WTC11 (cell line): Measurements from ENCODE around the gene ZFPL1. TPM values are rescaled to one million over a fixed set of nuclear protein-coding genes. Genes with fewer than 3 reads are reported as not detected.

Source experiments
- ATAC-seq: fragments of 200-7000 bp; cut with Tn5 transposase; 2 replicates; pipeline ENCODE4 v1.10.0; 2021; ENCODE audit warnings: mild to moderate bottlenecking, moderate library complexity
- CTCF ChIA-PET: fragments of 300-600 bp; sonication (Branson Sonifier 250); formaldehyde crosslinking; loops from one replicate; lab custom pipeline; 2021; ENCODE audit warnings: antibody characterized with exemption; lab: Charles Lee
- POLR2A ChIA-PET: fragments of 350-600 bp; sonication (Branson Sonifier 250); formaldehyde crosslinking; loops from one replicate; lab custom pipeline; 2021; ENCODE audit warnings: antibody characterized with exemption; lab: Charles Lee
- DNase-seq: peaks from one replicate; pipeline ENCODE4 v3.0.0; 2021; ENCODE audit warnings: low spot score
- H3K27ac Mint-ChIP-seq: 2 replicates; pipeline ENCODE4 v1.8.0; 2021; ENCODE audit warnings: mixed read lengths
- H3K27me3 Mint-ChIP-seq: 2 replicates; pipeline ENCODE4 v1.8.0; 2021; ENCODE audit warnings: low read depth, mild to moderate bottlenecking, moderate library complexity, mixed read lengths
- H3K36me3 Mint-ChIP-seq: 2 replicates; pipeline ENCODE4 v1.8.0; 2021; ENCODE audit warnings: mixed read lengths
- H3K4me1 Mint-ChIP-seq: 2 replicates; pipeline ENCODE4 v1.8.0; 2022; ENCODE audit warnings: mixed read lengths
- H3K4me3 Mint-ChIP-seq: 2 replicates; pipeline ENCODE4 v1.8.0; 2021; ENCODE audit warnings: mild to moderate bottlenecking, moderate library complexity, mixed read lengths
- H3K9me3 Mint-ChIP-seq: 2 replicates; pipeline ENCODE4 v1.8.0; 2021; ENCODE audit warnings: mixed read lengths
- CREB1 ChIP-seq: sonication (generic); formaldehyde crosslinking; IDR thresholded peaks from 2 replicates; pipeline ENCODE4 v1.8.0; 2023; ENCODE audit warnings: mild to moderate bottlenecking, missing genetic modification reagents
- CREM ChIP-seq: sonication (generic); formaldehyde crosslinking; IDR thresholded peaks from 2 replicates; pipeline ENCODE4 v1.8.1; 2022; ENCODE audit warnings: mild to moderate bottlenecking, missing genetic modification reagents, moderate library complexity
- ELF4 ChIP-seq: sonication (generic); formaldehyde crosslinking; IDR thresholded peaks from 2 replicates; pipeline ENCODE4 v1.8.1; 2022; ENCODE audit warnings: low read depth, mild to moderate bottlenecking, moderate library complexity, missing genetic modification reagents
- ESRRA ChIP-seq: sonication (generic); formaldehyde crosslinking; IDR thresholded peaks from 2 replicates; pipeline ENCODE4 v1.8.1; 2022; ENCODE audit warnings: mild to moderate bottlenecking, missing genetic modification reagents, borderline replicate concordance
- FOXJ3 ChIP-seq: sonication (generic); formaldehyde crosslinking; IDR thresholded peaks from 2 replicates; pipeline ENCODE4 v1.9.0; 2021; ENCODE audit warnings: missing genetic modification reagents, mild to moderate bottlenecking, borderline replicate concordance
- FOXP1 ChIP-seq: sonication (generic); formaldehyde crosslinking; IDR thresholded peaks from 2 replicates; pipeline ENCODE4 v1.8.0; 2022; ENCODE audit warnings: missing genetic modification reagents, mild to moderate bottlenecking, moderate library complexity, borderline replicate concordance
- GABPB1 ChIP-seq: sonication (generic); formaldehyde crosslinking; IDR thresholded peaks from 2 replicates; pipeline ENCODE4 v1.8.1; 2023; ENCODE audit warnings: mild to moderate bottlenecking, missing genetic modification reagents
- JUN ChIP-seq: sonication (generic); formaldehyde crosslinking; IDR thresholded peaks from 2 replicates; pipeline ENCODE4 v1.8.0; 2023; ENCODE audit warnings: mild to moderate bottlenecking, missing genetic modification reagents
- KAT7 ChIP-seq: sonication (generic); formaldehyde crosslinking; IDR thresholded peaks from 2 replicates; pipeline ENCODE4 v1.8.1; 2023; ENCODE audit warnings: missing genetic modification reagents, mild to moderate bottlenecking, borderline replicate concordance
- MYBL2 ChIP-seq: sonication (generic); formaldehyde crosslinking; IDR thresholded peaks from 2 replicates; pipeline ENCODE4 v1.8.1; 2023; ENCODE audit warnings: mild to moderate bottlenecking, moderate library complexity, missing genetic modification reagents
- NR3C1 ChIP-seq: sonication (generic); formaldehyde crosslinking; conservative IDR thresholded peaks from 2 replicates; pipeline ENCODE4 v1.8.1; 2023; ENCODE audit warnings: low read depth, mild to moderate bottlenecking, missing genetic modification reagents
- SMAD4 ChIP-seq: sonication (generic); formaldehyde crosslinking; IDR thresholded peaks from 2 replicates; pipeline ENCODE4 v1.8.0; 2022; ENCODE audit warnings: mild to moderate bottlenecking, missing genetic modification reagents
- SP1 ChIP-seq: sonication (generic); formaldehyde crosslinking; conservative IDR thresholded peaks from 2 replicates; pipeline ENCODE4 v1.8.1; 2022; ENCODE audit warnings: missing genetic modification reagents
- TP53 ChIP-seq: sonication (generic); formaldehyde crosslinking; IDR thresholded peaks from 2 replicates; pipeline ENCODE4 v1.8.1; 2023; ENCODE audit warnings: mild to moderate bottlenecking, missing genetic modification reagents
- ZNF219 ChIP-seq: sonication (generic); formaldehyde crosslinking; IDR thresholded peaks from 2 replicates; pipeline ENCODE4 v1.8.0; 2023; ENCODE audit warnings: missing genetic modification reagents, mild to moderate bottlenecking, borderline replicate concordance
- ZNF263 ChIP-seq: sonication (generic); formaldehyde crosslinking; IDR thresholded peaks from 2 replicates; pipeline ENCODE4 v1.8.1; 2022; ENCODE audit warnings: low read depth, mild to moderate bottlenecking, moderate library complexity, missing genetic modification reagents
- total RNA-seq: library from RNA; stranded (reverse); gene quantifications from 3 replicates; pipeline ENCODE4 v1.2.3, GENCODE V29; 2021
- TF ChIP-seq, protein P1 (sequence below): sonication (generic); formaldehyde crosslinking; IDR thresholded peaks from 2 replicates; pipeline ENCODE4 v1.8.0; 2022; ENCODE audit warnings: mild to moderate bottlenecking, missing genetic modification reagents
- TF ChIP-seq, protein P2 (sequence below): fragments of 250-450 bp; sonication (Bioruptor Pico); IDR thresholded peaks from 2 replicates; pipeline ENCODE4 v1.9.0; 2021; ENCODE audit warnings: moderate library complexity, mild to moderate bottlenecking, inconsistent platforms, borderline replicate concordance
- TF ChIP-seq, protein P3 (sequence below): sonication (generic); formaldehyde crosslinking; IDR thresholded peaks from 2 replicates; pipeline ENCODE4 v1.8.1; 2023; ENCODE audit warnings: mild to moderate bottlenecking, missing genetic modification reagents, moderate library complexity
- TF ChIP-seq, protein P4 (sequence below): sonication (generic); formaldehyde crosslinking; IDR thresholded peaks from 2 replicates; pipeline ENCODE4 v1.8.1; 2022; ENCODE audit warnings: low read depth, mild to moderate bottlenecking, moderate library complexity, missing genetic modification reagents, borderline replicate concordance
- TF ChIP-seq, protein P5 (sequence below): sonication (generic); formaldehyde crosslinking; IDR thresholded peaks from 2 replicates; pipeline ENCODE4 v1.8.1; 2022; ENCODE audit warnings: missing genetic modification reagents, borderline replicate concordance
- TF ChIP-seq, protein P6 (sequence below): fragments of 200-600 bp; IDR thresholded peaks from 2 replicates; pipeline ENCODE4 v1.8.0; 2022; ENCODE audit warnings: antibody characterized with exemption
- TF ChIP-seq, protein P7 (sequence below): fragments of 250-450 bp; sonication (Bioruptor Pico); IDR thresholded peaks from 2 replicates; pipeline ENCODE4 v1.9.0; 2021; ENCODE audit warnings: mild to moderate bottlenecking

The ZFPL1 gene
- total RNA-seq, 1 experiment from 2014 or later: 33.8 TPM

DNA sequence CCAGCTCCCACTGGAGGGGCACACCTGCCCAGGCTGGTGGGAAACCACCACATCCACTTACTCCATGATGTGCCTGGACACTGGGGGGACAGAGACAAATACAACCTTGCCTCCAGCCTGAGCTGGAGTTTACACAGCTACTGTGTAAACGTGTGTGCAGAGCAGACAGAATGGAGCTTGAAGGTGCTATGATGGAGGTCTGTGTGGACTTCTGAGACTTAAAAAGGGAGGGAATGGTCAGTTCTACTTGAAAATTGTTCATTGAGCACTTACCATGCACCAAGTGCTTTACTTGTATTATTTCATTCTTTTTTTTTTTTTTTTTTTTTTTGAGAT lies 11.4 kb upstream of the ZFPL1 start:
- Mint-ChIP-seq H3K27me3 (no peaks in the 10 kb centered on the region), H3K9me3 (no peaks in the 10 kb centered on the region), H3K27ac (peak overlapping the region; percentile 25; the same call in 1 of the 2 replicates), H3K4me3 (no peak overlapping the region), H3K36me3 (peaks cover 19% of the 10 kb centered on the region), H3K4me1 (peaks cover 5% of the 10 kb centered on the region)
- DNase-seq (no peak), ATAC-seq (no peak)
- ChIA-PET CTCF (no interaction called here), POLR2A (no interaction called here)
- TF ChIP-seq ESRRA (CRISPR knock-in tag) (no peak), FOXJ3 (CRISPR knock-in tag) (no peak), ZNF263 (CRISPR knock-in tag) (no peak), CREM (CRISPR knock-in tag) (no peak), FOXP1 (CRISPR knock-in tag) (no peak), TP53 (CRISPR knock-in tag) (no peak), ELF4 (CRISPR knock-in tag) (no peak)
- TF ChIP-seq, protein P1, sequence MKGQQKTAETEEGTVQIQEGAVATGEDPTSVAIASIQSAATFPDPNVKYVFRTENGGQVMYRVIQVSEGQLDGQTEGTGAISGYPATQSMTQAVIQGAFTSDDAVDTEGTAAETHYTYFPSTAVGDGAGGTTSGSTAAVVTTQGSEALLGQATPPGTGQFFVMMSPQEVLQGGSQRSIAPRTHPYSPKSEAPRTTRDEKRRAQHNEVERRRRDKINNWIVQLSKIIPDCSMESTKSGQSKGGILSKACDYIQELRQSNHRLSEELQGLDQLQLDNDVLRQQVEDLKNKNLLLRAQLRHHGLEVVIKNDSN (CRISPR knock-in tag): no peak
- TF ChIP-seq, protein P2, sequence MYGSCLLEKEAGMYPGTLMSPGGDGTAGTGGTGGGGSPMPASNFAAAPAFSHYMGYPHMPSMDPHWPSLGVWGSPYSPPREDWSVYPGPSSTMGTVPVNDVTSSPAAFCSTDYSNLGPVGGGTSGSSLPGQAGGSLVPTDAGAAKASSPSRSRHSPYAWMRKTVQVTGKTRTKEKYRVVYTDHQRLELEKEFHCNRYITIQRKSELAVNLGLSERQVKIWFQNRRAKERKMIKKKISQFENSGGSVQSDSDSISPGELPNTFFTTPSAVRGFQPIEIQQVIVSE (CRISPR knock-in tag): no peak
- TF ChIP-seq, protein P3, sequence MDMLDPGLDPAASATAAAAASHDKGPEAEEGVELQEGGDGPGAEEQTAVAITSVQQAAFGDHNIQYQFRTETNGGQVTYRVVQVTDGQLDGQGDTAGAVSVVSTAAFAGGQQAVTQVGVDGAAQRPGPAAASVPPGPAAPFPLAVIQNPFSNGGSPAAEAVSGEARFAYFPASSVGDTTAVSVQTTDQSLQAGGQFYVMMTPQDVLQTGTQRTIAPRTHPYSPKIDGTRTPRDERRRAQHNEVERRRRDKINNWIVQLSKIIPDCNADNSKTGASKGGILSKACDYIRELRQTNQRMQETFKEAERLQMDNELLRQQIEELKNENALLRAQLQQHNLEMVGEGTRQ: no peak

DNA sequence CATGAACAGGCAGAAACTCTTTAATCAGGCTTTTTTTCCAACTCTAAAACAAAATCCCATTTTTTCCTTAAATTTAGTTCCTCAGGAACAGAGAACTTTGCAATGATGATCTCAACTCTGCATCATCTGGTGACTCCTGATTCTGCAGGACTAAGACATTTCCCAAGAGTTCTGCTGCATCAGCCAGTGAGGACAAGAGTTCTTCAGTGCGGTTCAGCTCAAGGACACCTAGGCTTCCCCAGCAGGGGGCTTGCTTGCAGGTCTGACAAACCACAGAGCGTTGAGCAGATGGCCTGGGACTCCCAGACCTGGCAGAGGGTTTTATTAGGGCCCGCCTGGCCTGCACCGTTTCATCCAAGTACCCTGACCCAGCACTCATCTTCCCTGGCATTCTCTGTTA lies 6.6 kb upstream of the ZFPL1 start:
- ChIA-PET POLR2A (interaction anchor here (0.6 kb wide), 1 partner anchor 208 kb away, joined by 3 read pairs; no protein-coding TSS in a partner anchor), CTCF (interaction anchor here (0.7 to 1.8 kb wide), 4 partner anchors 9 to 15 kb away, joined by 3 to 4 read pairs (median 3); a partner anchor contains a TSS)
- ATAC-seq (no peak), DNase-seq (no peak)
- no peaks in the 10 kb centered on the region for H3K9me3 Mint-ChIP-seq
- H3K4me3 Mint-ChIP-seq: no peak overlapping the region
- H3K4me1 Mint-ChIP-seq: peaks cover 8% of the 10 kb centered on the region
- H3K27ac Mint-ChIP-seq: no peak overlapping the region
- peaks cover 56% of the 10 kb centered on the region for H3K36me3 Mint-ChIP-seq
- H3K27me3 Mint-ChIP-seq: no peaks in the 10 kb centered on the region
- TF ChIP-seq JUN (CRISPR knock-in tag) (no peak), FOXP1 (CRISPR knock-in tag) (no peak), KAT7 (CRISPR knock-in tag) (no peak), SP1 (CRISPR knock-in tag) (no peak), ZNF219 (CRISPR knock-in tag) (no peak), SMAD4 (CRISPR knock-in tag) (no peak), CREB1 (no peak), NR3C1 (CRISPR knock-in tag) (no peak), GABPB1 (no peak), MYBL2 (CRISPR knock-in tag) (no peak)
- TF ChIP-seq, protein P1 (CRISPR knock-in tag): no peak
- TF ChIP-seq, protein P4, sequence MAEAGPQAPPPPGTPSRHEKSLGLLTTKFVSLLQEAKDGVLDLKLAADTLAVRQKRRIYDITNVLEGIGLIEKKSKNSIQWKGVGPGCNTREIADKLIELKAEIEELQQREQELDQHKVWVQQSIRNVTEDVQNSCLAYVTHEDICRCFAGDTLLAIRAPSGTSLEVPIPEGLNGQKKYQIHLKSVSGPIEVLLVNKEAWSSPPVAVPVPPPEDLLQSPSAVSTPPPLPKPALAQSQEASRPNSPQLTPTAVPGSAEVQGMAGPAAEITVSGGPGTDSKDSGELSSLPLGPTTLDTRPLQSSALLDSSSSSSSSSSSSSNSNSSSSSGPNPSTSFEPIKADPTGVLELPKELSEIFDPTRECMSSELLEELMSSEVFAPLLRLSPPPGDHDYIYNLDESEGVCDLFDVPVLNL: no peak
- TF ChIP-seq, protein P5, sequence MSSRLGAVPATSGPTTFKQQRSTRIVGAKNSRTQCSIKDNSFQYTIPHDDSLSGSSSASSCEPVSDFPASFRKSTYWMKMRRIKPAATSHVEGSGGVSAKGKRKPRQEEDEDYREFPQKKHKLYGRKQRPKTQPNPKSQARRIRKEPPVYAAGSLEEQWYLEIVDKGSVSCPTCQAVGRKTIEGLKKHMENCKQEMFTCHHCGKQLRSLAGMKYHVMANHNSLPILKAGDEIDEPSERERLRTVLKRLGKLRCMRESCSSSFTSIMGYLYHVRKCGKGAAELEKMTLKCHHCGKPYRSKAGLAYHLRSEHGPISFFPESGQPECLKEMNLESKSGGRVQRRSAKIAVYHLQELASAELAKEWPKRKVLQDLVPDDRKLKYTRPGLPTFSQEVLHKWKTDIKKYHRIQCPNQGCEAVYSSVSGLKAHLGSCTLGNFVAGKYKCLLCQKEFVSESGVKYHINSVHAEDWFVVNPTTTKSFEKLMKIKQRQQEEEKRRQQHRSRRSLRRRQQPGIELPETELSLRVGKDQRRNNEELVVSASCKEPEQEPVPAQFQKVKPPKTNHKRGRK (CRISPR knock-in tag): no peak
- TF ChIP-seq, protein P6, sequence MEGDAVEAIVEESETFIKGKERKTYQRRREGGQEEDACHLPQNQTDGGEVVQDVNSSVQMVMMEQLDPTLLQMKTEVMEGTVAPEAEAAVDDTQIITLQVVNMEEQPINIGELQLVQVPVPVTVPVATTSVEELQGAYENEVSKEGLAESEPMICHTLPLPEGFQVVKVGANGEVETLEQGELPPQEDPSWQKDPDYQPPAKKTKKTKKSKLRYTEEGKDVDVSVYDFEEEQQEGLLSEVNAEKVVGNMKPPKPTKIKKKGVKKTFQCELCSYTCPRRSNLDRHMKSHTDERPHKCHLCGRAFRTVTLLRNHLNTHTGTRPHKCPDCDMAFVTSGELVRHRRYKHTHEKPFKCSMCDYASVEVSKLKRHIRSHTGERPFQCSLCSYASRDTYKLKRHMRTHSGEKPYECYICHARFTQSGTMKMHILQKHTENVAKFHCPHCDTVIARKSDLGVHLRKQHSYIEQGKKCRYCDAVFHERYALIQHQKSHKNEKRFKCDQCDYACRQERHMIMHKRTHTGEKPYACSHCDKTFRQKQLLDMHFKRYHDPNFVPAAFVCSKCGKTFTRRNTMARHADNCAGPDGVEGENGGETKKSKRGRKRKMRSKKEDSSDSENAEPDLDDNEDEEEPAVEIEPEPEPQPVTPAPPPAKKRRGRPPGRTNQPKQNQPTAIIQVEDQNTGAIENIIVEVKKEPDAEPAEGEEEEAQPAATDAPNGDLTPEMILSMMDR: no peak
- TF ChIP-seq, protein P7, sequence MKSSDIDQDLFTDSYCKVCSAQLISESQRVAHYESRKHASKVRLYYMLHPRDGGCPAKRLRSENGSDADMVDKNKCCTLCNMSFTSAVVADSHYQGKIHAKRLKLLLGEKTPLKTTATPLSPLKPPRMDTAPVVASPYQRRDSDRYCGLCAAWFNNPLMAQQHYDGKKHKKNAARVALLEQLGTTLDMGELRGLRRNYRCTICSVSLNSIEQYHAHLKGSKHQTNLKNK (CRISPR knock-in tag): no peak
